ENCODE data around the gene CRYGD.

CRYGD gene

GRCh38 chr2:208074610-208075356, 49.5 kb downstream of the CRYGD start:
- H3K27me3 ChIP-seq (ENCODE audit: insufficient read depth, low read length, poor library complexity) = no peaks in the 10 kb centered on the region
- no peak overlapping the region for H2AFZ ChIP-seq (ENCODE audit: low read depth, low read length)
- no peaks in the 10 kb centered on the region for H3K4me1 ChIP-seq (ENCODE audit: insufficient read depth, low read length)
- H3K27ac ChIP-seq (ENCODE audit: low read length) = no peak overlapping the region
- H3K4me3 ChIP-seq (ENCODE audit: low read depth in 1 of 2, low read length in 2 of 2) = no peak overlapping the region
- H3K9me3 ChIP-seq (ENCODE audit: insufficient read depth, low read length, severe bottlenecking) = no peaks in the 10 kb centered on the region
- DNase-seq (no peak), ATAC-seq (ENCODE audit: insufficient read depth, low read depth) (no peak)
- no peak overlapping the region for H3K4me2 ChIP-seq (ENCODE audit: insufficient read depth, low read length)
- H4K20me1 ChIP-seq (ENCODE audit: insufficient read depth, low read length) = no peaks in the 10 kb centered on the region
- H3K36me3 ChIP-seq (ENCODE audit: insufficient read depth, low read length) = no peaks in the 10 kb centered on the region
- no peaks in the 10 kb centered on the region for H3K79me2 ChIP-seq (ENCODE audit: insufficient read depth, low read length)
- TF ChIP-seq CTCF (IDR thresholded peaks at IDR 0.05; ENCODE audit: borderline replicate concordance, extremely low read depth, low read length, poor library complexity, severe bottlenecking) = no peak
- no peak for TF ChIP-seq EZH2 (IDR thresholded peaks at IDR 0.05; ENCODE audit: borderline replicate concordance, low read depth, low read length, severe bottlenecking)
- H3K9ac ChIP-seq (ENCODE audit: low read depth, low read length) = no peak overlapping the region

DNA sequence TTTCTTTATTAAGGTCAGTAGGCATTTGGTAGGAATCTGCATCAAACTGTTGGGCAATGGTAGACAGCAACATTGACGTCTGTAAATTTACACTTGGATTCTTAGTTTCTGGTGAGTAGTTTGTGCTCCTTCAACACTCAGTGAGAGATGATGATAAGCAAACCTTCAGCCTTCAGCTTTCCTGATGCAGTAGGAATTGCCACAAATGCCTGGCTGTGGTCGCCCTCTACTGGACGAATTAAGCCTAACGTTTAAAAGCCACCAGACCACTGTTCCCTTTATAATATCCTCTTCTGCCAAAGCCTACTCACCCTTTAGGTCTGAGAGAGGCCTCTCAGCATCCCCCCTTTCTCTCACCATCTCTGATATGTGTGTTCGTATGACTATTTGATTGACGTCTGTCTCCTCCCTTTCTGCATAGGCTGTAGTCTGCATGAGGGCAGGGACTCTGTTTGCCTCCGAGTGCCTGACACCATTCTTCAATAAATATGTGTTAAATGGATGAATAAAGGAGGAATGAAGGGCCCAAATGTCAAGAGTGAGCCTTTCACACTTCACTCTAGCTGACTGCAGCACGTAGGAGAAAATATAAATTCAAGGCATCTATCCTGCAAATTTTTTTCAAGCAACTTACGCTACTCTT, 52.0 kb downstream of the CRYGD start:
- Histone ChIP-seq H3K9me3 (ENCODE audit: insufficient read depth, low read length, severe bottlenecking) (no peaks in the 10 kb centered on the region), H3K27me3 (ENCODE audit: insufficient read depth, low read length, poor library complexity) (no peaks in the 10 kb centered on the region), H3K79me2 (ENCODE audit: insufficient read depth, low read length) (no peaks in the 10 kb centered on the region), H3K4me3 (ENCODE audit: low read depth in 1 of 2, low read length in 2 of 2) (no peak overlapping the region), H3K4me1 (ENCODE audit: insufficient read depth, low read length) (no peaks in the 10 kb centered on the region), H2AFZ (ENCODE audit: low read depth, low read length) (no peak overlapping the region), H3K27ac (ENCODE audit: low read length) (no peak overlapping the region), H3K9ac (ENCODE audit: low read depth, low read length) (no peak overlapping the region), H4K20me1 (ENCODE audit: insufficient read depth, low read length) (no peaks in the 10 kb centered on the region), H3K36me3 (ENCODE audit: insufficient read depth, low read length) (no peaks in the 10 kb centered on the region), H3K4me2 (ENCODE audit: insufficient read depth, low read length) (no peak overlapping the region)
- peak; percentile 94 for ATAC-seq (ENCODE audit: insufficient read depth, low read depth)
- TF ChIP-seq EZH2 (IDR thresholded peaks at IDR 0.05; ENCODE audit: borderline replicate concordance, low read depth, low read length, severe bottlenecking) = no peak
- TF ChIP-seq CTCF (IDR thresholded peaks at IDR 0.05; ENCODE audit: borderline replicate concordance, extremely low read depth, low read length, poor library complexity, severe bottlenecking) = peak; percentile 92
- DNase-seq = peak; percentile 71

Measured in DND-41 (cell line).